Pulmonary artery endothelial cell (primary cell): Measurements from ENCODE around the gene ADAMTS10. TPM values are rescaled to one million over a fixed set of nuclear protein-coding genes. Genes with fewer than 3 reads are reported as not detected.
"Not testable (repeated sequence)": the region's sequence is repeated elsewhere in the genome, so short reads cannot be mapped to it uniquely, and the experiment has no call there.

Experiments
- DNase-seq: peaks from one replicate; pipeline ENCODE4 v3.0.0-alpha.2; 2011; ENCODE audit warnings: low read depth, low spot score
- total RNA-seq: library from RNA; depleted of rRNA; stranded (reverse); fragments of >200 nt; gene quantifications from 2 replicates; pipeline ENCODE4 v1.2.3, GENCODE V29; 2014

The ADAMTS10 gene
- total RNA-seq, 1 donor from 2014 or later = 2.0 TPM

DNA sequence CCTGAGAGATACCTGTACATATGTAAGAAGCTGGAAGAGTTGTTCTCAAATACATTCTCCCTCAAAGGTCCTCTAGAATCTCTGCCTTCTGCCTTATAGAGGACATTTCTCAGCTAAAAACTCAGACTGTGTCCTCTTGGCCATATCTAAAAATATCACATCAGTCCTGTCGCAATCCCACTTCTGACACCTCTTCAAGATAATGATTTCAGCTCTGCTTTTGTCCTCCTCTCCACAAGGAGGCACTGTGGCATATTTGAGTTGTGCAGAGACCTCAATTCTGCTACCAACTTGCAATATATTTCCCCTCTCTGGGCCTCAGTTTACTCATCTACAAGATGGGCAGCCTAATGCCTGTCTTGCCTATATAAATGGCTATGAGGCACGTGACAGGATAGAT, 16.6 kb downstream of the ADAMTS10 start:
- DNase-seq = no peak

DNA sequence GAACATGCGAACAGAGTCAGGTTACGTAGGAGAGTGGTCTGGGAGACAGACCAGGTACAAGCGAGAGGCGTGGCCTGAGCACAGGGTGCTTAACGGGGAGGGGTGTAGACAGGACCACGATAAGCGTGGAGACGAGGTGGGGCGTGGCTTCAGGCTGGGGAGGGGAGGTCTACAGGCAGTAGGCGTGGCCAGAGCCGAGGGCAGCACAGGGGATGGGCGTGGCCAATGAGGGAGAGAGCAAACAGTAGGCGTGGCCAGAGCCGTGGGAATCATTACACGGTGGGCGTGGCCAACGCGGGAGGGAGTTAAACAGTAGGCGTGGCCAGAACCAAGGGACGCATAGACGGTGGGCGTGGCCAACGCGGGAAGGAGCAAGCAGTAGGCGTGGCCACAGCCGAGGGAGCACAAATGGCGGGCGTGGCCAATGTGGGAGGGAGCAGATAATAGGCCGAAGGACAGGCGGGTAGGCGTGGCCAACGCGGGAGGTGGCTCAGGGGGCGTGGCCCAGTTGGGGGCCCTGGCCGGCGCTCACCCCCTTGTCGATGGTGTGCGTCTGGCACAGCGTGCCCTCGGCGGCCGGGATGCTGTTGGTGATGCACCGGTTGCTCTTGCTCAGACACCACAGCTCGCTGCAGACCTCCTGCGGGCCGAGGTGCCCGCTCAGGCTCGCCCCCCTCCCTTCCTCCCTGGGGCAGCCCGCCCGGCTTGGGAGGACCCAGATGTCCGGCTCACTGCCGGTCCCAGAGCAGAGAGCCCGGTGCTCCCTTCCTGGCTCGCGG, 18.1 kb downstream of the ADAMTS10 start:
- peak; percentile 59 for DNase-seq

DNA sequence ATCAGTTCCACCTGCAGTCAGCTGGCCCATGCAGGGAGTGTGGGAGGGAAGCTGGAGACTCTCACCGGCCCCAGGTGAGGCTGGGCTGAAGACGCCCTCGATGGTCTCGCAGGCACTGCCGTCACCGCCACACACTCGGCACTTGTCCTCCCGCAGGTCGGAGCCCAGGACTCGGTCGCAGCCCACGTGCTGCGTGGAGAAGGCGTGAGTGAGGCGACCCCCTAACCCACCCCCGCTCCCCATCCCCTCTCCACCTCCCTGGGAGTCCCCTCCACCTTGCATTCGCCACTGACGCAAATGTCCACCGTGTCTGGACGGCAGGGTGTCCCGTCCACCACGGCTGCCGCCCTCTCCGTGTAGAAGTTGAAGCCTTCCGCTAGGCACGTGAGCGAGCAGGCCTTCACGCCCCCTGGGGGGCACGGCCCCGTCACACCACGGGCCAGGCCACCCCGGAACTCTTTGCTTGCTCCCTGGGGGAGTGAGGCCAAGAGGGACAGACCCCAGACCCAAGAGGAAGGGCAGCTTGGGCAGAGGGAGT, 21.3 kb downstream of the ADAMTS10 start:
- DNase-seq = no peak

DNA sequence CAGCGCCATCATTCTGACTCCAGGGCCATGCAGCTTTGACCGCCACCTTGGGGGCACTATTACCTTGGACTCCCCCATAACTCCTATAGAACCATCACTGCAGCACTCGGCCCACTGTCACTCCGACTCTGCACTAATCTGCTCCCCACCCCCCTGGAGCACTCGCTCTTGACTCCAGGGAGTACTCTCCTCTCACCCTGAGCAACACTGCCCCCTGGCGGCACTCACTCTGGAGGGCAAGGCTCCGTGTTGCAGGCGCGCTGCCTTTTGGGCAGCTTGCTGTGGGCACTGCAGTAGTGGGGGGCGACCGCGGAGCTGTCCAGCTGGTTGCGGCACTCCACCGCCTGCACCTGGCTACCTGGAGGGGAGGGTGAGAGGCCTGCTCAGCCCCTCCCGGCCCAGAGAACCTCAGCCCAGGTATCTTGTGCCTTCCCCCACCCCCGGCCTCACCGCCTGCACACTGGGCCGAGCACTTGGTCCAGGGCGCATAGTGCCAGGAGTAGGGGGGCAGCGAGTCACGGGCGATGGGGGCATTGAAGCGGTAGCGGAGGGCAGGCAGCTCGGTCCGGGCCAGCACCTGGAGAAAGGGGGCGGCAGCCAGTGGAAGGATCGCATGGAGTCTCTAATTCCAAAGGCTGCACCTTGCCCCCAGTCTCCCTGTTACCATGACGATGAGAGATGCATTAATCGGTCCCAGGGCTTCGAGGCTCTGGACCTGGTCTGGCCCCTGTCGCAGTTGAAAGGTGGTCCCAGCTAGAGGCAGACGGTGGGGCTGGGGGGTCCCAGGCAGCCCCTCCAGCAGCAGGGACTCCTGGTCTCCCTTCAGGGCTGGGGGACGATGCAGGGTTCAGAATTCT, 24.4 kb downstream of the ADAMTS10 start:
- no peak for DNase-seq

DNA sequence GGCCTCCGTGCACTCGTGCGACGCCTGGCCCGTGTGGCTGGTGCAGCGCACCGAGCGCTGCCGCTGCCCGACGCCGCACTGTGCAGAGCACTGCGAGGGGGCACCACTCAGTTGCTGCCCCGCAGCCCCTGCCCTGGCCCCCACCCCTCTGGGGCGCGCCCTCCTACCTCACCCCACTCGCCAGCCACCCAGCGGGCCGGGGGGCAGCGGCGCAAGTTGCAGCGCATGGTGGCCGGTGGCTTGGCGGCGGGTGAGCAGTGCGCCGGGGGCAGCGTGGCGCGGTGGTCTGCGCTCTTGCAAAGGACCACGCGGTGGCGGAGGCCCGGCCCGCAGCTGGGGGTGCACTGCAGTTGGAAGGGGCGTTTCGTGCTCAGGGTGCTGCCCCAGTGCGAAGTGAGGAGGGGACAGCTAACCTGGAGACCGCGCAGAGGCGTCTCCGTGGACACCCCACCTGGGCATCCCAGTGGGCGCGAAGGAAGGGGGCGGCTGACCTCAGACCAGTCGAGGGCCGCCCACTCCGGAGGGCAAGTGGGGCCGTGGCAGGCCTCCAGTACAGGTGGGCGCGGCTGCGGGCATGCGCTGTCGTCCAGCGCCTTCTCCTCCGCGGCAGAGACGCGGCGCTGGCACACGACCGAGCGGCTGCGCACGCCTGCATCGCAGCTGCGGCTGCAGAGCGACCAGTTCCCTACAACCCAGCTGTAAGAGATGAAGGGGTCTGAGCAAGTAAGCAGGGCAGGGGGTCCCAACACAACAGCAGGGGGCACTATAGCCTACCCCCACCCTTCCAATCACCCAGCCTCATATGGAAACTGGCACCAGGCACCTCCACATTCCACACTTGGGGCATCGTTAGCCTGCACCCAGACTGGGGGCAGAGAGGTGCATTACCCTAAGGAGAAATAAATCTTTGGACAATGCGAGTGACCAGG, 25.3 kb downstream of the ADAMTS10 start:
- DNase-seq = no peak

DNA sequence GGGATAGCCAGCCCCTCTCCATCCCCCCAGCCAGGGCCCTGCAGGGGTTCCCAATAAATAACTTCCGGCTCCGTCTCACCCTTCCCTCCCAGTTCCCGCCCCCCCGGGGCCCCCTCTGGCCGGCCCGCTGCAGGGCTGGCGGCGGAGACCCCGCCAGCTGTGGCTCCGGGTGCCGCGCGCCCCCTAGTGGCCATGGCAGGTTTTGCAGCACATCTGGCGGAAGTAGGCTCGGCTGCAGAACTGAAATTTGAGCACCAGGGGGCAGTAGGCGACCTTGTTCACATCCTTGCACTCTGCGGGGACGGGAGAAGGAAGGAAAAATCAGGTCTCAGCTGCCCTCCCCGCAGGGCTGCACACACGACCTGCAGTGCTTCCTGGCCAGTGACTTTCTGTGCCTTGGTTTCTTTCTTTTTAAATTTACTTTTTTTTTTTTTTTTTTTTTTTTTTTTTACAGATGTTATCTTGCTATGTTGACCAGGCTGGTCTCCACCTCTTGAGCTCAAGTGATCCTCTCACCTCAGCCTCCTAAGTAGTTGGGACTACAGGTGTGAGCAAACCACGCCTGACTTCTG, 29.7 kb downstream of the ADAMTS10 start:
- DNase-seq = no peak

DNA sequence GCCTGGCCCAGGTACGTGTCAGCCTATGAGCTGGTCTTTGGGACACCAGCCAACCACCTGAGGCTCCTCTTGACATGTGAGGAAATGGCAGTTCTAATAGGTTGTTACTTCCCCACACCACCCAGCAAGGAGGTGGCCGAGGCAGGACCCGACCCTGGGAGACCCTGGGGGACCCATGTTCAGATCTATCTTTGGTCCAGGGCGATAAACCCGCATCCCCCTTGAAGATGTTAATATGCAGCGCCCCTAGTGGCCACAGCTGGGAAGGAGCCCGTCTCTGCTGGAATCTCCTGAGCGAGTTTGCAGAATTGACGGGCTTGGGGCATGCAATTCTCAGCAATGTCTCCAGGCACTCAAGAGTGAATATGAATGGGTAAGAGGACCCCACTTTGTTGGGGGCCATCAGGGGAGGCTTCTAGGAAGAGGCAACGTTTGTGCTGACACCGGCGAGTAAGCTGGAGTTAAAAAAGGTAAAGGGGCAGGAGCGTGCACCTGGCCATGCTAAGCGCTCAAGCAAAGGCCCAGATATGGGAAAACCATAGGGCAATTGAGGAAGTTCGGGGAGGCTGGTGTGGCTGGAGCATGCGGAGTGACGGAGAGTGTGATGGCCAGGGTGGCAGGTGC, 31.8 kb downstream of the ADAMTS10 start:
- no peak for DNase-seq

DNA sequence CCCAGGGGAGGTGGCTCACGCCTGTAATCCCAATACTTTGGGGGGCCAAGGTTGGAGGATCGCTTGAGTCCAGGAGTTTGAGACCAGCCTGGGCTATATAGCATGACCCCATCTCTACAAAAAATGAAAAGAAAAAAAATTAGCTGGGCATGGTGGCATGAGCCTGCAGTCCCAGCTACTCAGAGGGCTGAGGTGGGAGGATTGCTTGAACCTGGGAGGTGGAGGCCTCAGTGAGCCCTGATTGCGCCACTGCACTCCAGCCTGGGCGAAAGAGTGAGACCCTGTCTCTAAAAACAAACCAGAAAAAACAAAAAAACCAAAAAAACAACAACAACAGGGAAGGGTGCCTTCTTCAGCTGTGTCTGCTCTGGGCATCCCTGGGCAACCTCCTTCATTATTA, 32.8 kb downstream of the ADAMTS10 start:
- no peak for DNase-seq

DNA sequence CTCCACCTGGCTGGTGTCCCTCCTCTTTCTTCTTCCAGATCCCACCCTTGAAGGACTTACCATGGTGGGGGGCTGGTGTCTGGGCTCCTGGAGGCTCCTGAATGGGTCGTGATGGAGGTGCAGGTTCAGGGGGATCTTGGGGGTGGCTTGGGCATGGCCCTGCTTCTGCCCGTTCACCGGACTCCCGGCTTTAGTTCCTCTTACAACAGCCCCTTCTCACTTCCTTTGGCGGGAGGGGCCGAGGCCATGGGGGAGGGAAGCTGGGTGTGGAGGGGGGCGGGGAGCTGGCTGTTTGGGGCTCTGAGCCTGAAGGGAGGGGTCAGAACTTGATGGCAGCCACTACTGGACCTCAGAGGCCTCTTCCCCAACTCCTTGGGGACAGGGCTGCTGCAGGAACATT, 33.3 kb downstream of the ADAMTS10 start, which contains the start of gene MYO1F:
MYO1F (minus strand) TSS at position 196 of the 400 bp plus-strand sequence; CDS start at position 63, 133 bp downstream.
- no peak for DNase-seq

DNA sequence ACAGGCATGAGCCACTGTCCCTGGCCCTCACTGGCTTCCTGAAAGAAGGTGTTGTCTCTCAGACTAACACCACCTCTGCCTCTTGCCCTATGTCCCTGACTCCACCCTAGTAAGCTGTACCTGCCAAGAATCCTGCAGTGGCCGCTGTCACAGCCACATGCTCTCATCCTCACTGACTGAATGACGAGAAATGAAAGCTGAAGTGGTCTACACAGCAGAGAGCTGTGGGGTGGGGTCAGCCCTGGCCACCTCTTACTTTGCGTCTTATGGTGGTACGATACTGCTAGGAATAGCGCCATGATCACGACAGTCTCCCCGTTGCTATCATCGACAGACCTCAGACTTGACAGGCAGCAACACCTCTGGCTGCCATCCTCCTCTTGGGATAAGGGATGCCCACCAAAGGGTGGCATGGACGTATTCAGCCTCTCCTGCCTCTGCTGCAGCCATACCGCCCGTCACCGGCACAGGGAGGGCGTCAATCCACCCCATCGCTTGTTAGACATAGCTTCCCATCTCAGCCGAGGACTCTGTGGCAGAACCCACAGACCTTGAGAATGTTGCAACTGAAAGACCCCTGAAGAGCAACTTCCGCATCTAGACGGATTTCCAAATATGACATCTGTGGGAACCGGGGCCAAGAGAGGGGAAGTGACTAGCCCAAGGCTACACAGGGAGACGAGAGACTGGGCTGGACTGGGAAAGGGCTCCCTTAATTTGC, 34.1 kb downstream of the ADAMTS10 start:
- DNase-seq = no peak

DNA sequence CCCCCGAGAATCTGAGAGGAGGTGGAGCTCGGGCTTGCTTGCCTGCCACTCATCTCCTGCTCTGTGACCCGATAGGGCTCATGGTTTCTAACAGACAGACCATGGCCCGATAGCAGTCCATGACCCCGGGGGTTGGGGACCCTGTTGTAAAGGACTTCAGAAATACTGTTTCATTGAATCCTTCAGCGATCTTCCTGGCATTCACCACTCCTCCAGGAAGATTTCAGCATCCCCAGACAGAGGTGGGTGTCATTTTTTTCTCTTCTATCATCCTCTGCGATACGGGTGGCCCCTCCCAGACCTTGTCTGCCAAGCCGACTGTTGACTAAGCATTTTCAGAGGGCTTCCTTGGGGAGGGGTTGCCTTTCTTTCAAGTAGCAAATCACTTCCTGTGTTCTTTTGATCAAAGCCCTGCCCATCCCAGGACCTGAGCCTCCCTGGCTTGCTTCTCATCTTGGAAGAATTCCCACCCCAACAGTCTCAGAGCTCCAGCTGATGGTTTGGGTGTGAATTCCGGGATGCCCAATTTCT, 35.0 kb downstream of the ADAMTS10 start:
- no peak for DNase-seq

DNA sequence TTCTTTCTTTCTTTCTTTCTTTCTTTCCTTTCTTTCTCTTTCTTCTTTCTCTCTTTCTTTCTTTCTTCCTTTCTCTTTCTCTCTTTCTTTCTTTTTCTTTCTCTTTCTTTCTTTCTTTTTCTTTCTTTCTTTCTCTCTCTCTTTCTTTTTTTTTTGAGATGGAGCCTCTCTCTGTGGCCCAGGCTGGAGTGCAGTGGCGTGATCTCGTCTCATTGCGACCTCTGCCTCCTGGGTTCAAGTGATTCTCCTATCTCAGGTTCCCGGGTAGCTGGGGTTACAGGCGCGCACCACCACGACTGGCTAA, 35.9 kb downstream of the ADAMTS10 start:
- not testable (repeated sequence) for DNase-seq

DNA sequence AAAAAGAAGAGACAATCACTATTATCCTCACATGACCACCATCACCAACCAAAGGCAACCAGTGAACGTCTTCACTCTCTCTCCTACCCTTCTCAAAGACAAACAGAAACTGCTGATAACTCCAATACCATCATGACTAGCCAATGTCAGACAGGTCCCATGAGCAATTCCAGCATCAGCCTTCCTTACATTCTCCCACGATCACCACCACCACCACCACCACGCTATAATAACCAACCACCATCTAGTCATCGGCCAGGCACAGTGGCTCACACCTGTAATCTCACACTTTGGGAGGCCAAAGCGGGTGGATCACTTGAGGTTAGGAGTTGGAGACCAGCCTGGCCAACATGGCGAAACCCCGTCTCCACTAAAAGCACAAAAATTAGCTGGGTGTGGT, 37.2 kb downstream of the ADAMTS10 start:
- DNase-seq = no peak

DNA sequence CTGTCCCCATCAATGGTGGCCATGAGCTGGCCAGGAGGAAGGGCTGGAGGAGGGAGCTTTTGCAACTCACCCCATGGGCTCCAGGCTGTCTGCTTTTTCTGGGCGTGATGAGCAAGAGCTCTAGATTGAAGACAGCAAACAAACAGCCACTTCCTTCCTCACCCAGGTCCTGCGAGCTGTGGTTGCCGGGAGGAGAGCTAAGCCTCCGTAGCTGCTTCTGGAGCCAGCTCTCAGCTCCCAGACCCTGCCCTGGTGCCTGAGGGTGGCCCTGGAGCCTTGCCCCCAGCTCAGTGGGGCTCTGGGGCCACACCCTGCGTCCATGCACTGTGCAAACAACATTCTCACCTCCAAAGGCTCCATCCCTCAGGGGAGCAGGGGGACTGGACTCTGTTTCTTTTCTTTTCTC, 39.5 kb downstream of the ADAMTS10 start:
- DNase-seq = no peak

DNA sequence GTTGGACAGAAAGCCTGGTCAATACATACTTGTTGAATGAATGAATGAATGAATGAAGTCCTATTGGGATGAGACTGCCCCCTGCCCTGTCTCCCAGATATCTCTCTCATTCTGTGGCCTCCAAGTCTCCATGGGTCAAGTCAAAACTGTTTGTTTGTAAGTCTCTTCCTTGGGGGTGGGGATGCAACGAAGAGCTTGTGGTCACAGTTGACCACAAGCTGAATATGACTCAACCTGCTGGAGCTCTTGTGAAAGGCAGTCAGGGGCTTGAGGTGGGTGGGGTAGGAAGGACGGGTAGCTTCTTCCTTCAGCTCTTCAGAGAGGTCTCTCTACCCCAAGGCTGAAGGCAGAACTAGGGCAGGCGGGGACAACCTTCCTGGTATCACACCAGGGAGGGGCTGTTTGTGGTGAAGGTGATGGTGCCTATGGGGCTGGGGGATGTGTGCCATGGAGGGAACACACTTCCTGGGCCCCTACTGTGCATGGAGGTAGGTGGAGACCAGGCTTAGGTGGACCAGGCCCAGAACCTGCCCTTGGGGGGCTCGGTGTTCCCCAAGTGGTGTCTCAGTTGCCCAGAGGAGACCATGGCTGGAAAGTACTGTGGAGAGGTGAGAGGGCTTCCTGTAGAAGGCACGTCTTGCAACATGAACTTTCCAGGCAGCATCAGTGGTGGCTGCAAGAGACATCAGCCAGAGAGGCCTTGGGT, 41.3 kb downstream of the ADAMTS10 start:
- DNase-seq = no peak

DNA sequence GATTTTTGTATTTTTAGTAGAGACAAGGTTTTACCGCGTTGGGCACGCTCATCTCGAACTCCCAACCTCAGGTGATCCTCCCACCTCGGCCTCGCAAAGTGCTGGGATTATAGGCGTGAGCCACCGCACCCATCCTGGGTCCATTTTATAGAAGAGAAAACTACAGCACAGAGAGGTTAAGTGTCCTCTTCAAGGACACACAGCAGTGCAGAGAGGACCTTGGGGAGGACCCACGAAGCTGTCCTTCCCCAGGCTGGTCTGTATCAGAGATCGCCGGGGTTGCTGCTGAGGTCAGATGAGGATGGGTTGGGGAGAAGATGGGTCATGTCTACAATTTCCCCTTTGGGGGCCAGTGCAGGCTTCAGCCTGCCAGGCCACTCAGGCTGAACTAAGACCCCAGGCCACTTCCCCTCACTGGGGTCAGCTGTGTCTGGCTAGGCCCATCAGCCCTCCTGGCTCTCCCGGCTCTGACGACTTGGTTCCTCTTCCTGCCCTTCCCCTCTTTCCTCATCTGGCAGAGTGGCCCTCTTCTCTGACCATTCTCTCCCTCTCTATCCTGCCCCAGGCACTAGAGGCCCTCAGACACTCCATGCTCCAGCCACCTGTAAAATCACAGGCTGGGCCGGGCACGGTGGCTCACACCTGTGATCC, 42.9 kb downstream of the ADAMTS10 start:
- no peak for DNase-seq

DNA sequence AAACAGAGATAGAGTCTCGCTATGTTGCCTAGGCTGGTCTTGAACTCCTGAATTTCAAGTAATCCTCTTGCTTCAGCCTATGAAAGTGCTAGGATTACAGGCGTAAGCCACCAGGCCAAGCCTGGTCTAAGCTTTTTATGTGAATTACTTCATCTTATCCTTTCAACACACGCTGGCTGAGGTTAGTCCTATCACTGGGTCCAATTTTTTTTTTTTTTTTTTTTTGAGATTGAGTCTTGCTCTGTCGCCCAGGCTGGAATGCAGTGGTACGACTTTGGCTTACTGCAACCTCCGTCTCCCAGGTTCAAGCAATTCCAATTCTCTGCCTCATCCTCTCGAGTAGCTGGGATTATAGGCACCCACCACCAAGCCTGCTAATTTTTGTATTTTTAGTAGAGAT, 43.7 kb downstream of the ADAMTS10 start:
- DNase-seq = no peak

DNA sequence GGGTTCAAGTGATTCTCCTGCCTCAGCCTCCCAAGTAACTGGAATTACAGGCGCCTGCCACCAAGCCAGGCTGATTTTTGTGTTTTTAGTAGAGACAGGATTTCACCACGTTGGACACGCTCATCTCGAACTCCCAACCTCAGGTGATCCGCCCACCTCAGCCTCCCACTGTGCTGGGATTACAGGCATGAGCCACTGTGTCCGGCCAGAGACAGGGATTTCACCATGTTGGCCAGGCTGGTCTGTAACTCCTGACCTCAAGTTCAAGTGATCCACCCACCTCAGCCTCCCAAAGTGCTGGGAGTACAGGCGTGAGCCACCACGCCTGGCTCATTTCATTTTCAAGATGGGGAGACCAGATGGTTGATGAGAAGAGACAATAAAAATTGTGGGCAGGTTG, 45.6 kb downstream of the ADAMTS10 start:
- DNase-seq = not testable (repeated sequence)
